Naive thymus-derived CD4-positive, alpha-beta T cell (primary cell): Measurements from ENCODE around the gene FGFRL1. TPM values are rescaled to one million over a fixed set of nuclear protein-coding genes. Genes with fewer than 3 reads are reported as not detected.

Experiments
- ATAC-seq: fragments of 150-1000 bp; cut with Tn5 transposase; 2 replicates; pipeline ENCODE4 v1.10.0; 2021; ENCODE audit warnings: mild to moderate bottlenecking, moderate library complexity
- CTCF ChIA-PET: fragments of 350-600 bp; sonication (Branson Sonifier 250); formaldehyde crosslinking; loops from one replicate; lab custom pipeline; 2021; ENCODE audit warnings: antibody characterized with exemption; lab: Charles Lee
- POLR2A ChIA-PET: fragments of 350-600 bp; sonication (Branson Sonifier 250); formaldehyde crosslinking; loops from one replicate; lab custom pipeline; 2021; ENCODE audit warnings: antibody characterized with exemption, inconsistent platforms; lab: Charles Lee
- DNase-seq, 9 donors: peaks; one replicate each; pipeline versions ENCODE4 v3.0.0 to v3.0.0-alpha.2; 2020 to 2022; ENCODE audit warnings: mixed read lengths in 1 of 9
- H3K27ac ChIP-seq: one replicate; pipeline ENCODE4 v1.7.0; 2013; ENCODE audit warnings: mild to moderate bottlenecking, low read depth, low read length, moderate library complexity
- H3K27me3 ChIP-seq, 2 donors: one replicate each; pipeline ENCODE4 v1.7.0; 2013; ENCODE audit warnings: low read length in 2 of 2, mild to moderate bottlenecking in 2 of 2, moderate library complexity in 2 of 2; ENCODE audit not compliant: control insufficient read depth in 2 of 2, insufficient read depth in 2 of 2
- H3K36me3 ChIP-seq, 3 experiments: 1 replicate in 2 of 3; 2 replicates in 1 of 3; pipeline ENCODE4 v1.7.0; 2013; ENCODE audit warnings: low read length in 3 of 3, mild to moderate bottlenecking in 3 of 3, moderate library complexity in 1 of 3; ENCODE audit not compliant: insufficient read depth in 3 of 3, control insufficient read depth in 2 of 3
- H3K4me1 ChIP-seq, 2 donors: one replicate each; pipeline ENCODE4 v1.7.0; 2013; ENCODE audit warnings: low read length in 2 of 2, mild to moderate bottlenecking in 2 of 2, moderate library complexity in 1 of 2; ENCODE audit not compliant: control insufficient read depth in 2 of 2, insufficient read depth in 2 of 2
- H3K4me3 ChIP-seq: 2 replicates; pipeline ENCODE4 v1.7.0; 2013; ENCODE audit warnings: mild to moderate bottlenecking, low read length
- H3K9me3 ChIP-seq, 3 experiments: 1 replicate in 2 of 3; 2 replicates in 1 of 3; pipeline ENCODE4 v1.7.0; 2013; ENCODE audit warnings: low read length in 3 of 3; ENCODE audit not compliant: control insufficient read depth in 2 of 3
- H3K27ac Mint-ChIP-seq, 9 donors: one replicate each; pipeline ENCODE4 v1.8.0; 2020 to 2022; ENCODE audit warnings: mixed read lengths in 9 of 9, mild to moderate bottlenecking in 8 of 9, moderate library complexity in 5 of 9, inconsistent platforms in 2 of 9
- H3K27me3 Mint-ChIP-seq, 5 donors: one replicate each; pipeline ENCODE4 v1.8.0; 2021 to 2022; ENCODE audit warnings: mixed read lengths in 5 of 5, mild to moderate bottlenecking in 1 of 5
- H3K36me3 Mint-ChIP-seq, 5 donors: one replicate each; pipeline ENCODE4 v1.8.0; 2020 to 2022; ENCODE audit warnings: mixed read lengths in 5 of 5, mild to moderate bottlenecking in 3 of 5, inconsistent platforms in 1 of 5
- H3K4me1 Mint-ChIP-seq, 7 donors: one replicate each; pipeline ENCODE4 v1.8.0; 2020 to 2022; ENCODE audit warnings: mixed read lengths in 7 of 7, mild to moderate bottlenecking in 3 of 7, inconsistent platforms in 1 of 7
- H3K4me3 Mint-ChIP-seq, 10 donors: one replicate each; pipeline ENCODE4 v1.8.0; 2020 to 2022; ENCODE audit warnings: mild to moderate bottlenecking in 10 of 10, mixed read lengths in 10 of 10, moderate library complexity in 6 of 10, inconsistent platforms in 2 of 10
- H3K9me3 Mint-ChIP-seq, 11 donors: one replicate each; pipeline ENCODE4 v1.8.0; 2020 to 2022; ENCODE audit warnings: mixed read lengths in 11 of 11, mild to moderate bottlenecking in 4 of 11, inconsistent platforms in 1 of 11, moderate library complexity in 1 of 11
- intact Hi-C, 2 donors: fragments of 100-400 bp; cut with micrococcal nuclease; formaldehyde crosslinking; loops; one replicate each; pipeline ENCODE4 v1.15.1; 2023
- polyA plus RNA-seq, 2 donors: library from polyadenylated mRNA; unstranded; fragments of 300-500 nt; fragmentation: Illumina TruSeq; gene quantifications; one replicate each; pipeline ENCODE4 v1.2.3, GENCODE V29; 2021
- total RNA-seq, 6 experiments: library from RNA in 5 of 6; stranded (reverse) in 5 of 6; gene quantifications; 1 replicate in 5 of 6; 2 replicates in 1 of 6; pipeline ENCODE4 v1.2.3 and lab custom pipeline; 2021 to 2026

The FGFRL1 gene
- total and polyA plus RNA-seq, 7 experiments from 2014 or later: 0.45 to 28.1 (median 17.7) TPM

DNA sequence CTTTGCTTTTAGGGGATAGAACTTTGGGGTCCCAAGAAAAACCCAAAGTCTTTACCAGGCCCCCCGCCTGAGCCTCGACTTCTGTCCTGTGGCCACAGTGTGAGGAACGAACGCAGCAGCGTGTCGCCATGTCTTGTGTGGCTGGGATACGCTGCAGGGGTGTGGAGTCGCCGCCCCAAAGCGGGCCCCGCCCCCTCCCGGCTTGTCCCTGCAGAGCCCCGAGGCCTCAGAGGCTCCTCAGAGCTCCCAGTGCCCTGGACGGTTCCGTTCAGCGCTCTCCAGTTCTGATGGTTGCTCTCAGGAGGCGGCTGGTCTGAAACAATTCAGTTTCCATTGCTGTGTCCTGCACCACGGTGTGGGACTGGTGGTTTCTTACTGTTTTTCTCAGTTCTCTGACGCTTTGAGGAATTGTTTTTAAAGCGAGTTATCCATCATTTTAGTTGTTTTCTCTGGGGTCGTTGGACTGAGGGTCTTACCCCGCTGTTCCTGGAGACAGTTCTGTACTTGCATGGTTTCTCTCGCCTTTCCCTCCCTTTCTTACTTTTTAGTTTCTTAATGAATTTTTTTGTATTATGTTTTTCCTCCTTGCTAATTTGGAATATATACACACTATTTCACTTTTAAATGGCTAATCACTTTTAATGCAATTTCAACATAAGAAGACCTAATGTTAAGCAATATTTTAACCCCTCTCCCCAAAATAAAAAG is 26.1 kb upstream of the FGFRL1 start:
- Histone ChIP-seq H3K4me1 (peaks cover 19 to 21% of the 10 kb centered on the region in 2 donors), H3K4me3 (peak overlapping the region; percentile 82), H3K27ac (peak overlapping the region; percentile 53), H3K27me3 (no peaks in the 10 kb centered on the region), H3K9me3 (no peaks in the 10 kb centered on the region), H3K36me3 (peaks cover 0 to 16% (median 0%) of the 10 kb centered on the region in 3 experiments)
- Mint-ChIP-seq H3K36me3 (peaks cover 0 to 3% (median 0%) of the 10 kb centered on the region in 5 donors), H3K27me3 (no peaks in the 10 kb centered on the region), H3K9me3 (no peaks in the 10 kb centered on the region), H3K4me1 (peaks cover 11 to 34% (median 22%) of the 10 kb centered on the region in 7 donors), H3K27ac (peak overlapping the region in 7 of 9 donors; percentile 65 to 90 (median 75)), H3K4me3 (peak overlapping the region; percentile 49 to 93 (median 84))
- intact Hi-C loops: loop anchor here in 1 of 2 donors (5.0 to 10.0 kb wide), 2 partner anchors 262 to 740 kb away; partner anchors contain the start of gene CTBP1
- ChIA-PET POLR2A (interaction anchor here (0.7 kb wide), 1 partner anchor 1964 kb away, joined by 4 read pairs; no protein-coding TSS in a partner anchor), CTCF (interaction anchor here (0.6 kb wide), 1 partner anchor 77 kb away, joined by 3 read pairs; no protein-coding TSS in a partner anchor)
- DNase-seq (peak in 8 of 9 donors; percentile 50 to 75 (median 65)), ATAC-seq (peak; percentile 57)

DNA sequence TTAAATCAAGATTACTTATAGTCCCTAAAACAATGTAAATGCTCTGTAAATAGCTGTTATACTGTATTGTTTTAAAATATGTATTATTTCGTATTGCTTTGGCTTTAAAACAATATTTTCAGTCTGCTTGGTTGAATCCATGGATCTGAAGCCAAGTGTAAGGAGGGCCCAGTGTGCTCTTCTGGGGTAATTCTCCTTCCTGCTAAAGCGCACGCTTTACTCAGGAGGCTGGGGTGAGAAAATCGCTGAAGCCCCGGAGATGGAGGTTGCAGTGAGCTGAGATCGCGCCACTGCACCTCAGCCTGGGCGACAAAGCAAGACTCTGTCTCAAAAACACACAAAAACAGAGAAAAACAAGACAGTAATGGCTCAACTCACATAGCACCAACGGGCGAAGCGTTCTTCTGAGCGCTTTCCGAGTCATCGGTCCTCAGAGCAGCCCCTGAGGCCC is 25.0 kb upstream of the FGFRL1 start:
- H3K4me3 Mint-ChIP-seq: peak overlapping the region; percentile 87 to 95 (median 92)
- ATAC-seq (peak; percentile 18), DNase-seq (no peak)
- no peaks in the 10 kb centered on the region for H3K27me3 Mint-ChIP-seq
- Histone ChIP-seq H3K36me3 (peaks cover 0 to 27% (median 0%) of the 10 kb centered on the region in 3 experiments), H3K27ac (peak overlapping the region; percentile 78), H3K4me1 (peaks cover 19 to 21% of the 10 kb centered on the region in 2 donors), H3K9me3 (no peaks in the 10 kb centered on the region), H3K27me3 (no peaks in the 10 kb centered on the region), H3K4me3 (peak overlapping the region; percentile 82)
- H3K9me3 Mint-ChIP-seq: no peaks in the 10 kb centered on the region
- intact Hi-C loops: loop anchor here (1.0 to 10.0 kb wide), 10 partner anchors 13 to 742 kb away; partner anchors contain the start of genes CTBP1 (in 1 of the 2), DGKQ (in 1 of the 2), FGFRL1 (in 1 of the 2) and GAK (in 1 of the 2)
- ChIA-PET POLR2A (interaction anchor here (1.3 to 2.1 kb wide), 2 partner anchors 55 to 205 kb away, joined by 3 to 14 read pairs; partner anchors contain the start of genes GAK and TMEM175), CTCF (interaction anchor here (0.6 to 3.0 kb wide), 2 partner anchors 245 to 1798 kb away, joined by 3 to 19 read pairs; no protein-coding TSS in a partner anchor)
- H3K27ac Mint-ChIP-seq: peak overlapping the region; percentile 76 to 90 (median 81)
- H3K36me3 Mint-ChIP-seq: peaks cover 0 to 3% (median 0%) of the 10 kb centered on the region in 5 donors
- peaks cover 11 to 34% (median 22%) of the 10 kb centered on the region in 7 donors for H3K4me1 Mint-ChIP-seq

DNA sequence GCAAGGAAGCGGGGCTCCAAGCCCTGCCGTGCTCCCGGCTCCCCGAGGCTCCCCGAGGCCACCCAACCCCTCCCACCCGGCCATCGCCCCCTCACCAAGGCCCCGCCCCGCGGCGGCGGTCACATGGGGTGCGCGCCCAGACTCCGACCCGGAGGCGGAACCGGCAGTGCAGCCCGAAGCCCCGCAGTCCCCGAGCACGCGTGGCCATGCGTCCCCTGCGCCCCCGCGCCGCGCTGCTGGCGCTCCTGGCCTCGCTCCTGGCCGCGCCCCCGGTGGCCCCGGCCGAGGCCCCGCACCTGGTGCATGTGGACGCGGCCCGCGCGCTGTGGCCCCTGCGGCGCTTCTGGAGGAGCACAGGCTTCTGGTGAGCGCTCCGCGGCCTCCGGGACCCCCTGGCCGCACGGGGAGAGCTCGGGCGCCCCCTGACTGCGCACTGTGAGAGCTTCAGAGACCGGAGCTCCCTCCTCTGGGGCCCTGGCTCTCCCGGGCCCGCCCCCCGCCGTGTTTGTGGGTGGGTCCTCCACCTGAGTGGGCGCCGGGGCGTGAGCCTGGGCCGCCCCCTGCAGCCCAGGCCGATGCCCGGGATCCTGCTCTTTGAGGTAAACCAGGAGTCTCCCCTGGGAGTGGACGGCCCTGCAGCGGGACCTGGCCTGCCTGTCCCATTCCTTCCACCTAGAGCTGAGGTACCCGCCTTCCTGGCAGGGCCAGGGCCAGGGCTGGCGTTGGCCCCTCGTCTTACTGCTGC is 24.4 kb upstream of the FGFRL1 start, which contains the start of gene IDUA:
Gene IDUA, plus strand, starts transcription at position 166 of the 745 bp plus-strand sequence. Its CDS starts 41 bp downstream, at position 207.
- H3K9me3 ChIP-seq: no peaks in the 10 kb centered on the region
- POLR2A ChIA-PET: interaction anchor here (0.6 to 2.1 kb wide), 5 partner anchors 55 to 244 kb away, joined by 3 to 14 read pairs (median 4); partner anchors contain the start of genes GAK and TMEM175
- H3K4me1 ChIP-seq: peaks cover 19 to 21% of the 10 kb centered on the region in 2 donors
- peak within 1 kb of the TSS; percentile 82 for H3K4me3 ChIP-seq
- no peaks in the 10 kb centered on the region for H3K9me3 Mint-ChIP-seq
- intact Hi-C loops: loop anchor here (1.0 to 10.0 kb wide), 12 partner anchors 14 to 742 kb away; partner anchors contain the start of genes DGKQ (in 2 of the 2), GAK (in 2 of the 2), TMEM175 (in 2 of the 2) and CTBP1 (in 1 of the 2)
- no peaks in the 10 kb centered on the region for H3K27me3 ChIP-seq
- DNase-seq (peak; percentile 75 to 90 (median 84)), ATAC-seq (peak; percentile 93)
- H3K36me3 ChIP-seq: peaks cover 0 to 33% (median 0%) of the 10 kb centered on the region in 3 experiments
- H3K27ac Mint-ChIP-seq: peak within 1 kb of the TSS; percentile 76 to 90 (median 85)
- peaks cover 11 to 34% (median 22%) of the 10 kb centered on the region in 7 donors for H3K4me1 Mint-ChIP-seq
- peak within 1 kb of the TSS; percentile 78 for H3K27ac ChIP-seq
- H3K4me3 Mint-ChIP-seq: peak within 1 kb of the TSS; percentile 87 to 95 (median 92)
- CTCF ChIA-PET: interaction anchor here (1.1 to 3.0 kb wide), 3 partner anchors 55 to 245 kb away, joined by 4 to 19 read pairs (median 4); partner anchors contain the start of genes GAK and TMEM175
- H3K36me3 Mint-ChIP-seq: peaks cover 0 to 3% (median 0%) of the 10 kb centered on the region in 5 donors
- H3K27me3 Mint-ChIP-seq: no peaks in the 10 kb centered on the region

DNA sequence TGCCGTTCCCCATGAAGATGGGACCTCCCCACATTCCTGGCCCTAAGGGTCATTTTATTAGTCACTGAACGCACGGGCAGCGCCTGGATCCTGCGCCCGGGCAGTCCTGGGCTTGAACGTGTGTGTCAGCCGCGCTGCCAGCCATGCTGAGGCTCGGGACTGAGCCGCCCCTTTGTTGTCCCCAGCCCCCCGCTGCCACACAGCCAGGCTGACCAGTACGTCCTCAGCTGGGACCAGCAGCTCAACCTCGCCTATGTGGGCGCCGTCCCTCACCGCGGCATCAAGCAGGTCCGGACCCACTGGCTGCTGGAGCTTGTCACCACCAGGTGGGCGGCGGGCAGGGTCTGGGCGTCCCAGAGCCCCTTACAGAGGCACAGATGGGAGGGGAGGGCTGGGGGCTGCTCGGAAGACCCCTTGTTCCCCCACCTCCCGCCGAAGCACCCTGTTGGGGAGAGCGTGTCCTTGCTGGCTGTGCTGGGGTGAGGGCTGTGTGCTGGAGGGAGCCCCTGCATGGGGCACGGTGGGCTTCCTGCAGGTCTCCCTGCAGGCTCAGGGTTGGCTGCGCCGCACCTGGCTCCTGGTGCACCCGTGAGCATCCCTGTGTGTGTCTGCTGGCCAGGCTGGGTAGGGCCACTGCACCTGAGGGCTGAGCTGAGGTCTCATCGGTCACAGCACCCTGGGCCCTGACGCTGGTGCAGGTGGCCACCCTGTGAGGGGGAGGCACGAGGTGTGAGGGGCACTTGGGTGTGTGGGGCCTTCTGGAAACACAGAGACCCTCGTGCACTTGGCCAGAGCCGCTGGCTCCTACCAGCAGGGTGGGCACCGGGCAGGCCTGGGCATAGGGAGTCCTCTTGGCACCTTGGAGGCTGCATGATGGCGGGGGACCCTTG is 23.6 kb upstream of the FGFRL1 start:
- POLR2A ChIA-PET: interaction anchor here (0.6 to 2.1 kb wide), 5 partner anchors 56 to 245 kb away, joined by 3 to 14 read pairs (median 4); partner anchors contain the start of genes GAK and TMEM175

More for the DNA sequence above, 23.6 kb upstream of the FGFRL1 start:
- Histone ChIP-seq H3K36me3 (peaks cover 0 to 34% (median 0%) of the 10 kb centered on the region in 3 experiments), H3K27ac (peak overlapping the region; percentile 78), H3K27me3 (no peaks in the 10 kb centered on the region), H3K9me3 (no peaks in the 10 kb centered on the region), H3K4me3 (peak overlapping the region; percentile 82), H3K4me1 (peaks cover 19 to 21% of the 10 kb centered on the region in 2 donors)
- Mint-ChIP-seq H3K36me3 (peaks cover 0 to 3% (median 0%) of the 10 kb centered on the region in 5 donors), H3K4me1 (peaks cover 11 to 32% (median 22%) of the 10 kb centered on the region in 7 donors), H3K27me3 (no peaks in the 10 kb centered on the region), H3K4me3 (peak overlapping the region; percentile 54 to 90 (median 82)), H3K9me3 (no peaks in the 10 kb centered on the region), H3K27ac (peak overlapping the region in 4 of 9 donors; percentile 19 to 70 (median 44))
- intact Hi-C loops: loop anchor here (1.0 to 10.0 kb wide), 10 partner anchors 15 to 743 kb away; partner anchors contain the start of genes CTBP1 (in 1 of the 2), DGKQ (in 1 of the 2), FGFRL1 (in 1 of the 2) and GAK (in 1 of the 2)
- DNase-seq: no peak
- no peak for ATAC-seq
- CTCF ChIA-PET: interaction anchor here (1.1 to 3.0 kb wide), 3 partner anchors 56 to 246 kb away, joined by 4 to 19 read pairs (median 4); partner anchors contain the start of genes GAK and TMEM175
